Inferior parietal cortex (tissue), 1 donor: Measurements from ENCODE around the gene POU2F1.
A peak's percentile ranks its signal among the peaks of the same experiment; 100 is the strongest.

ENCODE experiments used
- DNase-seq: peaks from one replicate; pipeline ENCODE4 v3.0.0-alpha.2; 2016; ENCODE audit errors: extremely low spot score

Gene POU2F1

DNA sequence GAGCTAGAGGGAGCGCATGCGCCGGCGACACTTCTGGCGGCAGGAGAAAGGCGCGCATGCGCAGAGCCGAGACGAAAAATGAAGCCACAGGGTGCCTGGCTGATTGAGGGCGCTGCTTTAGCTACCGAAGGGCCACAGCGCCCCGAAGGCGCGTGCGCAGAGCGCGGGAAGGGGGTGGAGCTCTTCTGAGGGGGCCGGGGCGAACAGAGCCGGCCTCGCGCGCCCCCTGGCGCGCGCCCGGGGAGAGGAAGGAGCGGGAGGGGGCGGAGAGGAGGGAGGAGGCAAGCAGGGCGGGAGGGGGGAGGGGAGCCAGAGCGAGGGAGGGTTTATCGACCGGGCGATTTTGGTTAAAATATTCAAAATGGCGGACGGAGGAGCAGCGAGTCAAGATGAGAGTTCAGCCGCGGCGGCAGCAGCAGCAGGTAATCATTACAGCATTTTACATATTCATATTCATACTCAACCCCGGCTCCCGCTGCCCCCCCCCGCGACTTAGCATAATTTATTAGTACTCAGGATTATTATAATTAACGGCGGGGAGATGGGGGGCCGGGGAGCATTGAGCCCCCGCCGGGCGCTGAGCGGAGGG, at the start of gene POU2F1:
POU2F1 (plus strand) TSS at position 350 of the 589 bp plus-strand sequence; CDS start at position 362, 12 bp downstream.
- DNase-seq = peak; percentile 99

DNA sequence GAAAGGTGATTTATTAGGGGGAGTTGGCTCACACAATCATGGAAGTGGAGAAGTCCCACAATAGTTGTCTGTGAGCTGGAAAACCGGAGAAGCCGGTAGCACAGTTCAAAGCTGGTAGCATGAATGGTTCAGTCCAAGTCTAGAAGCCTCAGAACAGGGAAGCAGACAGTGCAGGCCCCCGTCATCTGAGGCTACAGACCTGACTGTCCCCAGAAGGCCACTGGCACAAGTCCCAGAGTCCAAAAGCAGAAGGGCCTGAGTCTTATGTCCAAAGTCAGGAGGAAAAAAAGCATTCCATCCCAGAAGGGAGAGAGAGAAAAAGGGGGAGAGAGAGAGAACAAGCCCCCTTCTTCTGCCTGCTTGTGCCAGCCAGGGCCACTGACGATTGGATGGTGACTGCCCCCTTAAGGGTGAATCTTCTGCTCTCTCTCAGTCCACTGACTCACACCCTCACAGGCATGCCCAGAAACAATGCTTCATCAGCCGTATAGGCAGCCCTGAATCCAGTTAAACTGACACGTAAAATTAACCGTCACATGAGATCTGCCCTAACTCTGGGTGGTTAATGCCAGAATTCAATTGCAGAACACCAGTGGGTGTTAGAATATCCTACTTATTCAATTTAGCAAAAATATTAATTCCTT, 49.3 kb upstream of the POU2F1 start:
- no peak for DNase-seq

DNA sequence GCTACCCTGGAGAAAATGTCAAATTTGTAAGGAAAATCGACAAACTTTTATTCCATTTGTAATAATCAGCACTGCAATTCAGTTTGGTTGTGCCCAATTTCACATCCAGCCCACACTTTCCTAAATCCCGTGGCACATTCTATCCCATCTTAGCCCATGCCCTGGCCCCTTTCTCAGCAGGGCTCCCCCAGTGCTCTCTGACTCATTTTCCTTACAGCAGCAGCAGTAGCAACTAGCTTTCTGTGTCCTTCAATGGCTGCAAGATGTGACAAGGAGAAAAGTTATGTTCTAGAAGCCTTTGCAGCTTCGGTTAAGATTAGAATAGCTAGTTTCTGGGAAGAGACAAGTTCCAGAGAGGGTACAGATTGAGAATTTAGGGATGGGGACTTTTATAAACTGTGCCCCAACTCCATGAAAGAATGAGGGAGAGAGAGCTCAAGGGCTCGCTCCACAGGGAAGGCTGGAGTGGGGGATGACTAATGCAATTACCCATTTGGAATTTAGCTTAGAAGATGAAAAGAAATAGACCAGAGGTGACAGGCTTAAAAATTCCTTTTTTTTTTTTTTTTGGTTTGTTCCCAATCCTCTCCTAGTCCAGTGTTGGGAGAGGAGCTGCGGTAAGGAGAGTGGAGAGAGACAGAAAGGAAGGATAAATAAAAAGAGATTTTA, 47.0 kb upstream of the POU2F1 start:
- no peak for DNase-seq

DNA sequence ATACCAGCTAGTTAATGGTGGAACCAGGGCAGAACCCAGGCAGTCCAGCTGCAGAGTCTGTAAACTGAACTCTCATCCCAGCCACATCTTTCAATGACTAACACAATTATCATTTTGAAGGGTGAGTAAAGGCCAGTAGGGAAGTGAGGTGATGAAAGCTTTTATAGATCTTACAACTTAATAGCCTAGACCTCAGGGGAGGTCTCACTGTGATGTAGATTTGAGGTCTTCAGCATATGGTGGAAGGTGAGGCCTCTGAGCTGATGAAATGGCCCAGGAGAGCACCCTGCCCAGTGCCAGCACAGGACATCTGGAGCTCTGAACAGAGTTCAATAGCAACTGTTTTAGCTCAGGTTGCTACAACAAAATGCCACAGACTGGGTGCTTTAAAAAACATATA, 44.8 kb upstream of the POU2F1 start:
- no peak for DNase-seq

DNA sequence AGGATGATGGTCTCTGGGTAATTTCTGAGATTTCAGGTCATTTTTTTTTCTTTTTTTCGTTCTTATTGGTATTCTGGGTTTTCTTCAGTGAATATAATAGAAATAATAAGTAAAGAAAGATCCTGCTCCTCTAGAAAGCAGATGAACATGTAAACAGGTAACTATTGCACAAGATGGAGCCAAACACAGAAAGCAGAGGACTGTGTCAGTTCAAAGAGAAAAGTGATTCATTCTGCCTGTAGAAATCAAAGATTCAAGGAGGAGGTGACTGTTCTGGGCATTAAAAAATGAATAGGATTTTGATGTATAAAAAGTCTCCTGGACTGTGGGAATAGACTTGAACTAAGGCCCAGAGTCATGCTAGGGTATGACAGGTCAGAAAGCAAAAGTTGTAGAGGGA, 41.9 kb upstream of the POU2F1 start:
- no peak for DNase-seq

DNA sequence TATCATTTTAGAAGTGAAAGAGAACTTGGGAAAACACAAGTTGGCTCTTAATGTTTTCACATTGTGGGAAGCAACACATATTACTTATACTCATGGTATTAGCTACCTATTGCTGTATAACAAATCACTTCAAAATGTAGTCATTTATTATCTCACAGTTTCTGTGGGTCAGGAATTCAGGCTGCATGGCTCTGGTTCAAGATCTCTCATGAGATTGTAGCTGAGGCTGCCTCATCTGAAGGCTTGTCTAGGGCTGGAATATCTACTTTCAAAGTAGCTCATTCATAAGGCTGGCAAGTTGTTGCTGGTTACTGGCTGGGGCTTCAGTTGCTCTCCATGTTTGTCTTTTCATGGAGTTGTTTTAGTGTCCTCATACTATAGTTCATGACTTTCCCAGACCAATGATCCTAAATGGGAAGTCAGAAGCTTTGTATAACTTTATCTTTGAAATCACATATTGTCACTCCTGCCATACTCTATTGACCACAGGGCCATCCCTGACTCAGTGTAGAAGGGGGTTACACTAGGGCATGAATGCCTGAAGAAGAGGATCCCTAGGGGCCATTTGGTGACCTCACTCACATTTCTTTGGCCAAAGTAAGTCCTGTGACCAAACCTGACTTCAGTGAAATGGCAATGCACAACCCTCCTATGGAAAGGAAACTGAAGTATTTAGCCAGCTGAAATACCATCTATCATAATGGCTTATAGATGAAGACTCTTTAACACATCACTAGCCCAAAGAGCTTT, 37.9 kb upstream of the POU2F1 start:
- DNase-seq = no peak

DNA sequence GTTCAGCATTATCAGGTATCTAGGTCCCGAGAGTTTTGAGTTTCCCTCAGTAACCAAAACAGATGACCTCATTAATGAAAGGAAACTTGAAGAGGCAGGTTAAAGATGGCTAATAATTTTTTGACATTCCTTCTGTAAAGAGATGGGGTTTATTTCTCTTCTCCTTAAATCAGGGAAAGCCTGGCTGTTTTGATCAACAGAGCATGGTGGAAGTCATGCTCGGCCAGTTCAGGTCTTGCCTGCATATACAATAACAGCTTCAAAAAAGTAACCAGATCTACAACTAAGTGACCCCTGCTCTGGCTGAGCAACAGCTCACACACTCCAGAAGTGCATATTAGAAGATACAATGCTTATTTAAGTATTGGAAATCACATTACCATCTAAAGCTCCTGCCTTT, 36.6 kb upstream of the POU2F1 start:
- no peak for DNase-seq

DNA sequence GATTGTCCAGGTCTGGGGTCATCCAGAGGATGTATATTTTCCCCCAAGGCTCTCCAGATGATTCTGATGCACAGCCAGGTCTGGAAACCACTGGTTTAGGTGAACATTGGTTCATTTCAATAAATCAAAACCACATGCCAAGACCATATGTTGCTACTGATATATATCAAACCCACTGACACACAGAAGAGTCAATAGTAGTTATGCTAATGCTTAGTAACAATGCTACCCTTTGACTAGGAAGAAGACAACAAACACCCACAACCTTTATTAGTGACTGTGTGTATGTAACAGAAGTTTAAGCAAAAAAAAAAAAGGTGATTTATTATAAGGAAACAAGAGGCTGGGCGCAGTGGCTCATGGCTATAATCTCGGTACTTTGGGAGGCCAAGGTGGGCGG, 35.6 kb upstream of the POU2F1 start:
- no peak for DNase-seq

DNA sequence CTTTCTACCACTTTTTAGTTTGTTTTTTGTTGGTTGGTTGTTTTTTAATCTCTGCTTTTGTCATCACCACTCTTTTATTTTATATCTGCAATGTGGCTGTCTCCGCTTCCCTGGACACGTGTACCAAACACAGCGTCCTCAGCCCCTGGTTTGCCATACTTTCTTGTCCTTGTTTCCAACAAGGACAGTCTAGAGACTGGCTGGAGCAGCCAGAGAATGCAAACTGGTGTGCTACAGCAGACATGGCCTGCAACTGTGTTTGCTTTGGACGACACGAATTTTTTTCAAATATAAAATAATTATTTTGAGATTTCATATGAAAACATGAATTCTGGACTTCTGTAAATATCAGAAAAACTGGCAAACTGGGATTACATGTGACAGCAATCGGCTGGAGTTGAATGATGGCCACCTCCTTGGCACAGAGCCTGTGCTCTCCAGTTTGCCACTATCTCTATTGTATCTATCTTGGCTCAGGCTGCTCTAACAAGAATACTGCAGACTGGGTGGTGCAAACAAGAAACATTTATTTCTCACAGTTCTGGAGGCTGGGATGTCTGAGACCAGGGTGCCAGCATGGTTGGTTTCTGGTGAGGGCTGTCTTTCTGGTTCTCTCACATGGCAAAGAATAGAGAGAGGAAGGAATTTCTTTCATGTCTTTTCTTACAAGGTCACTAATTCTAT, 34.6 kb upstream of the POU2F1 start:
- DNase-seq = peak; percentile 16

DNA sequence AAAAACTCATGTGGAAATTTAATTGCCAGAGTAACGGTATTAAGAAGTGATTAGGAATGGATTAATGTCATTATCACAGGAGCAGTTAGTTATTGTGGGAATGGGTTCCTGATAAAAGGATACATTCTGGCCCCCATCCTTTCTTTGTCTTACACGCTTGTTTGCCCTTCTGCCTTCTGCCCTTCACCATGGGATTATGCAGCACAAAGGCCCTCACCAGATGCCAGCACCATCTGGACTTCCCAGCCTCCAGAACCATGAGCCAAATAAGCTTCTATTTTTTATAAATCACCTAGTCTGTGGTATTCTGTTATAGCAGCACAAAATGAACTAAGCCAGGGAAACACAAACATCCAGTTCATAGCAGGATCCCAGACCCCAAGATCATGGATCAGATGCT, 33.9 kb upstream of the POU2F1 start:
- DNase-seq = no peak

DNA sequence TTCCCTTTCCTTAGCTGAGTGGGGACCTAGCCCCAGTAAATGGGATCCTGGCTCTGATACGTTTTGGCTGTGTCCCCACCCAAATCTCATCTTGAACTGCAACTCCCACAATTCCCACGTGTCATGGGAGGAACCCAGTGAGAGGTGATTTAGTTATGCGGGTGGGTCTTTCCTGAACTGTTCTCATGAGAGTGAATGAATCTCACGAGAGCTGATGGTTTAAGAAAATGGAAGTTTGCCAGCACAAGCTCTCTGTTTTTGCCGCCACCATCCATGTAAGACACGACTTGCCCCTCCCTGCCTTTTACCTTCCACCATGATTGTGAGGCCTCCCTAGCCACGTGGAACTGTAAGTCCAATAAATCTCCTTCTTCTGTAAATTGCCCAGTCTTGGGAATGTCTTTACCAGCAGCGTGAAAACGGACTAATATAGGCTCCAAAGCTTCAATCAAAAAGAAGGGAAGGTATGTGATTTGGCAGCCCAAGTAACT, 29.9 kb upstream of the POU2F1 start:
- no peak for DNase-seq

DNA sequence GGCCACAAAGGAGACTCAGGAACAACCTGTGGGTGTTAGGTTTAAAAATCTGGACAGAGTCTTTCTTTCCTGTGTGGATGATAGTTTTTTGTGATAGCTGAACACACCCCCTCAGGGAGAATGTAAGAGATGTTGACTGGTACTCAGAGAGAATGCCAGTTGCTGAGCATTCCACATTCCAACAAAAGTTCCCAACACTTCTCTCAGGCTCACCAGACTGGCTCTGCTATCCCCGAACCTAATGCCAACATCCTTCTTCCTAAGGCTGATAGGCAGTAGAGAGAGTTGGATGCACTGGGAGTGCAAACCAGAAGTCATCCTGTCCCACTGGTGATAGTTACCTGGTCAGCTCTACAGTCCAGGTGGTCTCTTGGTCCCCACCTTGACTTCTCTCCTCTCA, 28.7 kb upstream of the POU2F1 start:
- DNase-seq = no peak

DNA sequence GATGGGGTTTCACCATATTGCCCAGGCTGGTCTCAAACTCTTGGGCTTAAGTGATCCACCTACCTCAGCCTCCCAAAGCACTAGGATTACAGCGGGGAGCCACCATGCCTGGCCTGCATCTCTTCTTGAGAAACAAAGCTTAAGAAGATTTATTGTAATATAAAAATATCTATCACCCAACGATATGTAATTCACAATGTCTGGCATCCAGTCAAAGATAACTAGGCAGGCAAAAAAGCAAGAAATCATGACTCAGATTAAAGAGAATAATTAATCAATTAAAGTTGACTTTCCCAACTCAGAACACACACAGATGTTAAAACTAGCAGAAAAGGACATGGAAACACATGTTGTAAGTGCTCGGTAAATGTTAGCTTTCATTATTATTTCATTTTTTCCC, 26.5 kb upstream of the POU2F1 start:
- no peak for DNase-seq

DNA sequence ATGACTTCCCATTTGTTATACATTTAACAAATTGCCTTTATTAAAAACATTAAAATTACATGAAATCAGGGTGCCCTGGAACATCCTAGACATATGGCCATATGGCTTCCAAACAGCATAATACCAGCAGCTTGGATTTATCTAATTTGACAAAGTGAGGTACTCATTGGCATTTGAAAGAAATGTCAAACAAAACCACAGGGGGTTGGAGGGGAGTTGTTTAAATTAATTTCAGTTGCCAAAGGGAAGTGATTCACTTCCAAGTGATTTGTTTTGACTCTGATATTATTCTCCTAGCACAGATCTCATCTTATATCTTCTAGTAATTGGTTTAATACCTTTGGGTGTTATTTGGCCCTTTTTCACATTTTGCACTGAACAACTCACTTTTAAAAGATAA, 24.5 kb upstream of the POU2F1 start:
- DNase-seq = no peak

DNA sequence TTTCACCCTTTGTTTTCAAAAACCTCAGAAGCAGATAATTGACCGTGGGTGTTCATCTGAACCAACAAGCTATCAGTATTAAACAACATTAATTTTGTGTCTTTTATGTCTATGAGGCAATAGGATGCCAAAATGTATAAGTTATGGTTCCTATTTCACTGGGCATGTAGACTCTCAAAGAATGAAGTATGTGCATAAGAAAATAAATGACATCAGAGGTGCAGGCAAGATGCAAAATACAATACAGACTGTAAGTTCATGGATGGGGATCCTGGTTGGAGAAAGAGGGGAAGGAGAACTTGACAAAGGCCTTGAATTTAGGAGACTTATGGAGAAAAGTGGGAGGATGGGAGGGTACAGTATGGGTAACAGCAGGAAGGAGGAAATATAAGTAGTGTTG, 23.4 kb upstream of the POU2F1 start:
- DNase-seq = no peak

DNA sequence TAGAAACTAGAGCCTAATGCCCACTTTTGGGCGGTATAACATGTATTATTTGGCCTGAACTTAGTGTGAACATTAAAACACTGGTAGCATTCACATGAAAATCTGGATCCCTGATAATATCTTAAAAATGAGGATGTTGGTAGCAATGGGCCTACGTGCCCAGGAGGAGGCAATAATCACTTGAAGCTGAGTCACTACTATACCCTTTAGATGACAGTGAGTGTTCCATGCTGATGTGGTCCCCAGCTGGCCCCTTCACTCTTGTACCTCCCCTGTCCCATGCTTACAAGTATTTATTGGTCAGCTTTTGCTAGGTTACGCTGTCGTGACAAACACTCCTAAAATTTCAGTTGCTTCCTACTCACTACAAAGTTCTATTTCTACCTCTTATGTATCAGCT, 23.0 kb upstream of the POU2F1 start:
- DNase-seq = no peak

DNA sequence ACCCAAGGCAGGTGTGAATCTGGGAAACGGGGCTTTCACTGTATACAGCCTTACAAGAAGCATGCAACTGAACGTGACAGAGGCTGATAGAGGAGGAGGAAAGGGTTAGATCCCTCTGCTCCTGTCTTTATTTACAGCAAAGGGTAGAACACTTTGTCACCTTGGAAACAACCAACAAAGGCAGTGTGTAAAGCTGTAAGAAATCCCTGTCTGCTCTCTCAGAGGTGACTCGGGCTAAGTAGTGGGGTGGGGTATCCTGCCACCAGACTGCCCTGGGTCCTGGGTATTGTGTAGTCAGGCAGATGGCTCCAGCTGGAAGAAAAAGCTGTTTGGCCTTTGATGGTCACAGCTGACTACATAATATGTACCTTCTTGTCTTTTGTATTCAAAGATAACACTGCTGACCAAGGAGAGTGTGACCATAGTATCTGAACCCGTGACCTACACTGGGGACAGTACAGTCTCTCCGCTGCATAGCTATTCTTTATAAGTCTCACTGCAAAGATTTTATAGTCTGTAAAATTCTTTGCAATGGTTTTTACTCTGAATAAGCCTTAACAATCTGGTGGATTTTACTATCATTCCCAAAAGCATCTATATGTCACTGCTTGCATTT, 22.1 kb upstream of the POU2F1 start:
- DNase-seq = no peak

DNA sequence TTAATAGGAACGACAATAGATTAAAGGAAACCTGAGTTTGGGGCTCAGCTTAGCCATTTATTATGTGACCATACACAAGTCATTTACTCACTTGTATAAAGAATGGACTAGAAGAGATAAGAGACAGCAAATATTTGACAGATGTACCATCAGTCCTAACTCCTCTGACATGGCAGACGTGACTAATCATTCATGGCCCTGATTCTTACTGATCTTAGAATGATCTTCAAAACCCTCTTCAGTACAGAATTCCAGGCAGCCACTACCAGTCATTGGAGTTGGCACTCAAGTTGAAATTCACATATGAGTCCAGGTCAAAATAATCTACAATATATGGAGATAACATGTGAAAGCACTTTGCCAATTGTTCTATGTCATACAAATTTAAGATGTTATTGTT, 21.0 kb upstream of the POU2F1 start:
- DNase-seq = no peak

DNA sequence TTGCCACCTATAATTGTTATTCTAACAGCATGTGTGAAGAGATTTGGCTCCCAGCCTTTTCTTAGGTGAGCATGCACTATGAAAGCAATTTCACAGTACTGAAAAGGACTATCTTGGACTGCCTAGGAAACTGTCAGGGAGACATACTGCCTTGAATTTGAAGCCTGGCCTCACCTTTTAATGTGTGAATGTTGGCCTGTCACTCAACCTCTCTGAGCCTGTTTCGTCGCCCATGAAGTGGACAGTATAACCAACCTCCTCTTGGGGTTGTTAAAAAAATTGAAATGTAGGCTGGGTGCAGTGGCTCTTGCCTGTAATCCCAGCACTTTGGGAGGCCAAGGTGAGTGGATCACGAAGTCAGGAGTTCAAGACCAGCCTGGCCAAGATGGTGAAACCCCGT, 20.4 kb upstream of the POU2F1 start:
- DNase-seq = no peak

DNA sequence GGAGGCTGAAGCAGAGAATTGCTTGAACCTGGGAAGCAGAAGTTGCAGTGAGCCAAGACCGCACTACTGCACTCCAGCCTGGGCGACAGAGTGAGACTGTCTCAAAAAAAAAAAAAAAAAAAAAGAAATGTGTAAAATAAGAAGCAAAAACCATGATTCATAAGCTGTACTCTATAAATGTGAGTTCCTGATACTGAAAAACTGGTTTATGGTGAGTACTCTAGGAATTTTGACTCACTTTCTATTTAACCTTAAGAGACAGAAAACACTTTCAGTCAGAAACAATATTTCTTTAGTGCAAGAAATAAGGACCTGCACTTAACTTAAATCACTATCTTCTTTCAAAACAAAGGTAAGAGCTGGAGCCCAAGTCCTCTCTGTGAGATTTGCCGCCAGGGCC, 19.9 kb upstream of the POU2F1 start:
- DNase-seq = no peak

DNA sequence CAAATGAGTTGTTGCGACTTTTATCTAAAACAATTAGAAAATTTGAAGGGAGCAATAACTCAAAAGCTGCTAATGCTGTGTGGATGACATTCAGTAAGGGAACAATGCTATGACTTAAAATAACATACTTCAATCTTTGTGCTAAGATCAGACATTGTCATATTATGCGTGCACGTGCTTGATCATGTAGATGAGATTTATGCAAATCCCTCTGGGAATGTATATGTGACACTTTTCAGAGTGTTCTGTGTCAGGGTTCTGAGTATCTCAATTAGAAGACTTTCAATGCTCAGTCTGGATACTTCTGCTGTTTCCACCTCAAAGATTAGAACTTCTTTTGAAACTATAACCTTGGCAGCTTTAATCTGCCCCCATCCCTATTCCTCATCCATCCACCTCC, 18.6 kb upstream of the POU2F1 start:
- DNase-seq = no peak
